ENCODE measurements around the gene FMN2. TPM values are rescaled to one million over a fixed set of nuclear protein-coding genes. Genes with fewer than 3 reads are reported as not detected.

FMN2 gene
- polyA plus RNA-seq, 3 donors = 0.37 to 3.0 (median 0.56) TPM

GRCh38 chr1:240362046-240362445 is 270.4 kb downstream of the FMN2 start:
- H3K27ac ChIP-seq (ENCODE audit: low read depth, low read length) = no peak overlapping the region
- WGBS, 3 donors = 83 to 87% (median 86%) methylated on average over 5 of the region's 5 CpGs

- no peak overlapping the region for H3K27ac ChIP-seq (ENCODE audit: low read depth, low read length)
- WGBS, 3 donors = 43 to 96% (median 70%) methylated on average over 2 of the region's 2 CpGs
These were observed 271.1 kb downstream of the FMN2 start for GRCh38 chr1:240362826-240363225.

GRCh38 chr1:240363315-240363714 is 271.6 kb downstream of the FMN2 start:
- 43 to 67% (median 66%) methylated on average over 5 of the region's 5 CpGs for WGBS, 3 donors
- no peak overlapping the region for H3K27ac ChIP-seq (ENCODE audit: low read depth, low read length)

GRCh38 chr1:240363914-240364313 is 272.2 kb downstream of the FMN2 start:
- no peak overlapping the region for H3K27ac ChIP-seq (ENCODE audit: low read depth, low read length)
- 57 to 68% (median 67%) methylated on average over 3 of the region's 3 CpGs for WGBS, 3 donors

- 78 to 85% (median 83%) methylated on average over 9 of the region's 9 CpGs for WGBS, 3 donors
These were observed 275.0 kb downstream of the FMN2 start for GRCh38 chr1:240366636-240367035.

GRCh38 chr1:240385551-240385950 is 293.9 kb downstream of the FMN2 start:
- no peak overlapping the region for H3K27ac ChIP-seq (ENCODE audit: low read depth, low read length)
- WGBS, 3 donors = 72 to 81% (median 77%) methylated on average over 5 of the region's 5 CpGs

More at GRCh38 chr1:240366636-240367035, 275.0 kb downstream of the FMN2 start:
- no peak overlapping the region for H3K27ac ChIP-seq (ENCODE audit: low read depth, low read length)

GRCh38 chr1:240385985-240386978 is 294.6 kb downstream of the FMN2 start:
- 60 to 71% (median 64%) methylated on average over 7 of the region's 7 CpGs for WGBS, 3 donors
- no peak overlapping the region for H3K27ac ChIP-seq (ENCODE audit: low read depth, low read length)

- WGBS, 3 donors = 62 to 76% (median 71%) methylated on average over 2 of the region's 2 CpGs
These were observed 295.4 kb downstream of the FMN2 start for GRCh38 chr1:240387051-240387450.

GRCh38 chr1:240391660-240392260 is 300.1 kb downstream of the FMN2 start:
- H3K27ac ChIP-seq (ENCODE audit: low read depth, low read length) = no peak overlapping the region
- WGBS, 3 donors = 59 to 88% (median 69%) methylated on average over 2 of the region's 2 CpGs

More at GRCh38 chr1:240387051-240387450, 295.4 kb downstream of the FMN2 start:
- no peak overlapping the region for H3K27ac ChIP-seq (ENCODE audit: low read depth, low read length)

- 88 to 90% (median 89%) methylated on average over 4 of the region's 4 CpGs for WGBS, 3 donors
These were observed 302.7 kb downstream of the FMN2 start for GRCh38 chr1:240394353-240394752.

GRCh38 chr1:240395336-240395735 is 303.7 kb downstream of the FMN2 start:
- H3K27ac ChIP-seq (ENCODE audit: low read depth, low read length) = no peak overlapping the region
- WGBS, 3 donors = 42 to 71% (median 56%) methylated on average over 1 of the region's 1 CpG

More at GRCh38 chr1:240394353-240394752, 302.7 kb downstream of the FMN2 start:
- no peak overlapping the region for H3K27ac ChIP-seq (ENCODE audit: low read depth, low read length)

- 45 to 58% (median 46%) methylated on average over 6 of the region's 6 CpGs for WGBS, 3 donors
- no peak overlapping the region for H3K27ac ChIP-seq (ENCODE audit: low read depth, low read length)
These were observed 307.7 kb downstream of the FMN2 start for GRCh38 chr1:240399381-240399780.

- 29 to 56% (median 50%) methylated on average over 4 of the region's 4 CpGs for WGBS, 3 donors
- no peak overlapping the region for H3K27ac ChIP-seq (ENCODE audit: low read depth, low read length)
These were observed 310.0 kb downstream of the FMN2 start for GRCh38 chr1:240401731-240402130.

- no peak overlapping the region for H3K27ac ChIP-seq (ENCODE audit: low read depth, low read length)
- 68 to 77% (median 73%) methylated on average over 4 of the region's 4 CpGs for WGBS, 3 donors
These were observed 310.6 kb downstream of the FMN2 start for GRCh38 chr1:240402326-240402725.

GRCh38 chr1:240404286-240404685 is 312.6 kb downstream of the FMN2 start:
- WGBS, 3 donors = 27 to 41% (median 40%) methylated on average over 4 of the region's 4 CpGs
- H3K27ac ChIP-seq (ENCODE audit: low read depth, low read length) = no peak overlapping the region

GRCh38 chr1:240405751-240406150 is 314.1 kb downstream of the FMN2 start:
- WGBS, 3 donors = 82 to 89% (median 87%) methylated on average over 10 to 12 of the region's 12 CpGs
- H3K27ac ChIP-seq (ENCODE audit: low read depth, low read length) = no peak overlapping the region

GRCh38 chr1:240407407-240407806 is 315.7 kb downstream of the FMN2 start:
- 73 to 90% (median 86%) methylated on average over 5 of the region's 5 CpGs for WGBS, 3 donors
- no peak overlapping the region for H3K27ac ChIP-seq (ENCODE audit: low read depth, low read length)

- no peak overlapping the region for H3K27ac ChIP-seq (ENCODE audit: low read depth, low read length)
These were observed 317.9 kb downstream of the FMN2 start for GRCh38 chr1:240409615-240410014.

- H3K27ac ChIP-seq (ENCODE audit: low read depth, low read length) = no peak overlapping the region
- WGBS, 3 donors = 78 to 86% (median 80%) methylated on average over 5 of the region's 5 CpGs
These were observed 322.0 kb downstream of the FMN2 start for GRCh38 chr1:240413732-240414131.
